ENCODE results near the gene COX19.
A peak's percentile ranks its signal among the peaks of the same experiment; 100 is the strongest.
"Not testable (repeated sequence)": the region's sequence is repeated elsewhere in the genome, so short reads cannot be mapped to it uniquely, and the experiment has no call there.

COX19 gene

GRCh38 chr7:1009747-1010146 lies 34.4 kb upstream of the COX19 start:
- DNase-seq: no peak

GRCh38 chr7:1008733-1009363 lies 33.5 kb upstream of the COX19 start:
- DNase-seq: no peak

- DNase-seq: no peak
These were observed 32.6 kb upstream of the COX19 start for GRCh38 chr7:1007901-1008300.

- no peak for DNase-seq
These were observed 30.0 kb upstream of the COX19 start for GRCh38 chr7:1005303-1005702.

GRCh38 chr7:1004018-1004852 lies 28.9 kb upstream of the COX19 start:
- no peak for DNase-seq

- DNase-seq: not testable (repeated sequence)
These were observed 27.1 kb upstream of the COX19 start for GRCh38 chr7:1002445-1002844.

GRCh38 chr7:1002026-1002425 lies 26.7 kb upstream of the COX19 start:
- DNase-seq: not testable (repeated sequence)

GRCh38 chr7:1001069-1001770 lies 25.9 kb upstream of the COX19 start:
- DNase-seq: not testable (repeated sequence)

GRCh38 chr7:999941-1000935 lies 24.9 kb upstream of the COX19 start:
- DNase-seq: no peak

GRCh38 chr7:999149-999879 lies 24.0 kb upstream of the COX19 start:
- no peak for DNase-seq

- no peak for DNase-seq
These were observed 22.4 kb upstream of the COX19 start for GRCh38 chr7:997404-998395.

- DNase-seq: no peak
These were observed 20.9 kb upstream of the COX19 start for GRCh38 chr7:996079-996872.

GRCh38 chr7:995571-995970 lies 20.2 kb upstream of the COX19 start:
- DNase-seq: no peak

GRCh38 chr7:994592-995308 lies 19.4 kb upstream of the COX19 start:
- DNase-seq: no peak

GRCh38 chr7:992709-993607 lies 17.6 kb upstream of the COX19 start:
- DNase-seq: peak; percentile 94

GRCh38 chr7:991729-992656 lies 16.6 kb upstream of the COX19 start:
- no peak for DNase-seq

All from NCI-H1092 treated with DMSO at 0.1 percent for 48 hours (cell line).